Activated CD4-positive, alpha-beta T cell treated with anti-CD3 and anti-CD28 coated beads, Interleukin-2, amount 50 U/mL, for 1 hour (primary cell): ENCODE data around the gene PMF1.
A peak's percentile ranks its signal among the peaks of the same experiment; 100 is the strongest.

ENCODE experiments used
- DNase-seq: peaks from one replicate; pipeline ENCODE4 v3.0.0-alpha.2; 2020

PMF1 gene

DNA sequence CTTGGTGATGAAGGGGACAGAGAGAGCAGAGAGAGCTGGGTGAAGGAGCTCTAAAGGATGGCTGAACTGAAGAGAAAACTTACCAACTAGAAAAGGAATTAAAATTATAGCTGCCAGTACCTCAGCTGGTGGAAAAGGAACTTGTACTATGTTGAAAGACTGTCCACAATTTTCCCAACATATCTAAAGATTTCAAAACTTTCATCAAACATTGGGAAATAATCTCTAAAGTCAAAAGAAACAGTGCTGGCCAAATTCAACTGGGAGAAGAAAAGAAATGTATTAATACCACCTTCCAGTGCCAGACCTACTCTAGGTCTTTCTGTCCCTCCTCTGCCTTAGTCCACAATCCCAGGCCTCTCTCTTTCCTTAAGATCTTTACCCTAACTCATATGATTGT is 63.7 kb downstream of the PMF1 start:
- no peak for DNase-seq

DNA sequence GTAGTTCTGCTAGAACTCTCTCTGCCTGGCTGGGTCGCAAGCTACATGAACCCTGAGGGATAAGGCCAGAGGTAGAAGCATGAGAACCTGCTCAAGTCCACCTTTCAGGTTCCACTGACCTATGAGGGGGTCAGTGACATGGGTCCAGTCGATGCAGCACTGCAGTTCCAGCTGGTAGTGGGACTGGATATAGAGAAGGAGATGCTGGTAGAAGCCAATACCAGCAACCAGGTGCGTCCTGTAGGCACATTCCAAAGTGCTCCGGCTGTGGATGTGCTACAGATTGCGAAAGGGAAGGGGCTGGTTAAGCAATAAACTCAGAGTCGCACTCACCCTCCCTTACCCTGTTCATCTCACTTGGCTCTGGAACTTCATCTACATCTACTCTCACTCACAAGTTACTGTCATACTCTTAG is 64.2 kb downstream of the PMF1 start:
- DNase-seq: no peak

DNA sequence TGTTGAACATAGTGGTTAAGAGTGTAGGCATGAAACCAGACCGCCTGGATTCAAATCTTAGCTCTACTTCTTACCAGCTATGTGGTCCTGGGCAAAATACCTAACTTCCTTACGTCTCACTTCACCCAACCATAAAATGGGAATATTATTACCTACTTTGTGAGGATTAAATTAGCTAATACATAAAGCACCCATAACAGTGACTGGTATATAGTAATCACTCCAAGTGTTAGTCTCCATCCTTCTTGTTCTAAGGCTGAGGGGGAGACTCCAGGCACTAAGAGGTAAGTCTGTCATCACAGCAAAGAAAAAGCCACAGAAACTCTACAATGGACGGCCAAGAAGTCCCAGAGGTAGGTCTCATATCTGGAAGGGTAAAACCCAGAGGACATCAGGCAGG is 67.0 kb downstream of the PMF1 start:
- DNase-seq: no peak

DNA sequence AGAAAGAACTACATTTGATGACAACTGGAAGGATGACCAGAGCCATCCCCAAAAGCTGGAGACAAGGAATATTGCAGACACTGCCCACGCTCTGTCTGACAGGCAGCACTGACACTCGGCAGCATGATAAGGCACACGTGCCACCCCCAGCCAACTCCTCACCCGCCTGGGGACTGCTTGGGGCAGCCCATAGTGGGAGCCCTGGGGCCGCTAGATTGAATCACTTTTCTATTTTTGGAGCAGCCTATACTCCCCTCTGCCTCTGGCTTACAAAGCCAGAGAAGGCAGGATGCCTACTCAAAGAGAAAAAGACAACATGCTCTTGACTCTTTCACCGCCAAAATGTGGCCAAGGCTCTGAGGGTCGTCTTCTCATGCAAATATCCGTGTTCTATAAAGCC is 68.5 kb downstream of the PMF1 start:
- DNase-seq: no peak

DNA sequence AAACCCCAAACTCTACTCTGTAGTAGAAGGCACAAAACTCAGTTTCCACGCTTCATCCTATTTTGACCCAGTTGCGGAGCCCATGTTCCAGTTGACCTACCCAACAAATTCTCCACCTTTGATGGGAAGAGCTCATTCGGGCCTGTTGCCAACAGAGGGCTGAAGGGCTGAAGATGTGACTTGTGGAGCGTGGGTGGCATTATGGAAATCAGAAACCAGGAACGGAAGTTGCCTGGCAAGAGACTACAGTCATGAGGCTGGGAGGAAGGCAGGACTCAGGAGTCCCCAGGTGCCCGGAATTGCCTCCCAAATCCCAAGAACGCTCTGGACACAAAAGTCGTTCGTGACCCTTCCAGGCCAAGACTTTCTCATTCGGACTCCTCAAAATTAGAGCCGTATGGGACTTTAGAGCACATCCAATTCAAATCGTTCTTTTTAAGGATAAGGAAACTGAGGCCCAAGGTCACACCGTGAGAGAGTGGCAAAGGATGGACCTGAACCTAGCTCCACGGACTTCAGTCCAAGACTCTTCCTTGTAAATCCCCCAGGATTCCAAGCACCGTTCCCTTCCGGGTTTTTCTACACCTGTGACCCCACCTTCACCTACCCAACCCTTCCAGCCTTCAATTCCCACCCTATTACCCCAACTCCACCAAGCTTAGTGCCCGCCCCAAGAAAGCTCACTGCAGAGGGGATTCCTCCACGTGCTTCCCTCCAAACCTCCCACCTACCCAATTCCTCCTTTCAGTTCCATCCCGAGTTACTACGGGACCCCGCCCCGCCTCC is 69.1 kb downstream of the PMF1 start:
- DNase-seq: no peak

DNA sequence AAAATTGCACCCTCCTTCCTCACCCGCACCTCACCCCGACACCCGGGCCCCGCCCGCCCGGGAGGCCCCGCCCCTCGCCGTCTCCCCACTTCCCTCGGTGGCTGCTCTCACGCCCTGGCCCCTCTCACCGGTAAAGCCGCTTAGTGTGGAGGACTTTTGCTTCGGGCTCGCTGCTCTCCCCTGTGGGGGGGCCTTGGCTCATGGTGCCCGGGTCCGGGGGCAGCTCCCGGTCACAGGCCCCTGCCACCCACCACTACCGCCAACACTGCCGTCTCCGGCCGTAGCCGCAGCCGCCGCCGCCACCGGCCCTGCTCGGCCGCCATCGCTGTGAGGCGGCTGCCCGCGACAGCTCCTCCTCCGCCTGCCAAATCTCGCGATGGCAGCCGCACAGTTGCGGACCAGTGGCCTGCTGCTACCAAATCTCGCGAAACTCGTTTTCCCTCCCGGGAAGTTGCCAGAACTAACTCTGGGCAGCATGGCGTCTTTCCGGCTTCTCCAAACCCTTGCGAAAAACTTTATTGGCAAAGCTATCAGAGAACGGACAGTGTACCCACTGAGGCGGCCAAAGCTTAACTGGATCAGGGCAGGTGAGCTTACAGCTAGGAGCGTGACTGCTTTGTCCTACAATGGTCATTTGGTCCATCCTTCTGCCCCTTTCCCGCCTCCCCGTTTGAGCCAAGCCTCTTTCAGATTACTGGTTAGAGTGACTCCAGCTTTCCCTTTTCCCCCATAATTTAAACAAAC is 69.8 kb downstream of the PMF1 start, which contains the start of gene SMG5:
TSS of gene SMG5 (minus strand) at position 347 of the 744 bp plus-strand sequence. CDS start at position 202, 145 bp downstream.
- peak; percentile 94 for DNase-seq

DNA sequence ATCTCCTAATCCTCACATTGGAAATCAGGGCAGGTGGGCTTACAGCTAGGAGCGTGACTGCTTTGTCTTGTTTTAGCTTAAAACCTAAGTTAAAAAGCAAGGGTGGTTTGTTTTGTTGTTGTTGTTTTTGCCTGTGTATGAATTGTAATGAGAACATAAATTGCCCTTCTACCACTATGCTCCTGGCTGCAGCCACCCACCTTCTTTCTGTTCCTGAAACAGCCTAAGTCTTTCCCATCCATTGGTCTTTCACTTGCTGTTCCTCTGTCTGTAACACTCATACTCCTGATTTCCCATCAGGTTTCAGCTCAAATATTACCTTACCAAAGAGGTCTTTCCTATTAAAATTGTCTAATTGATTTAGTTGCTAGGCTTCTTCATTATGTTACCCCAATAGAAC is 70.7 kb downstream of the PMF1 start:
- DNase-seq: no peak

DNA sequence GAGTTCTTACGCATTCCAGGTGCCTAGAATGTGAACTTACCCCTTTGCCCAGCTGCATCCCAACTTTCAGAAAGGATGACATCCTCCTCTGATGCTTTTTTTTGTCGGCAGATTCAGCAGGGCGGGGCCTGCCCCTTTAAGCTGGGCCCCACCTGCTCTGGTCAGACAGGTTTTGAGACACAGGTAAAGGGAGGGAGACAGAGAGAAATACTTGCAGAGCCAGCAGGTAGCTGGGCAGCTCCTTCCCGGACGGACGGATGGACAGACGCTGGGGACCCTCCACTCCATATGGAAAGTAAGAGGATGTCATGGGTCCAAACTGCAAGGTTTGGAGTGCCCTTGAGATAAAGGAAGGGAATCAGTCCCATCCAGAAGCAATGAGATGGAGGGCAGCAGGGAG is 71.3 kb downstream of the PMF1 start, which contains the start of gene TMEM79:
TSS of gene TMEM79 (plus strand) at position 214 of the 400 bp plus-strand sequence. CDS start 902 bp downstream, outside the sequence.
- DNase-seq: no peak

DNA sequence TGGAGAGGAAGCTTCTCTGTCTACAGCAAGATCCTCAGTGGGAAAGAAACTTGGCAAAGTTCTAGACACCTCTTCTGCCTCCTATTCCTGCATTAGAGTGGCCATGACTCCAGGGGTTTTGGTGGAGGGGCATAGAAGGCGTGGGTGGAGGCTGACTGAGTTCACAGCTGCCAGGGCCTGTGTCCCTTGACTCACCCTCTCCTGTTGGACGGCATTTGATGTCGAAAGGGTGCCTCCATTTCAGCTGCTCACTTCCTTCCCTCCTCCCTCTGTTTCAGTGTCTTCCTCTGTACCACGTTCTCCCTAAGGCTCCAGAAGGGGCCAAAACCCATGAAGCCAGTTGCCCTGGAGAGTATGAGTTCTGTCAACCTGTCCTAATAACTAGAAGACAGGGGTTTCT is 72.0 kb downstream of the PMF1 start:
- DNase-seq: no peak

DNA sequence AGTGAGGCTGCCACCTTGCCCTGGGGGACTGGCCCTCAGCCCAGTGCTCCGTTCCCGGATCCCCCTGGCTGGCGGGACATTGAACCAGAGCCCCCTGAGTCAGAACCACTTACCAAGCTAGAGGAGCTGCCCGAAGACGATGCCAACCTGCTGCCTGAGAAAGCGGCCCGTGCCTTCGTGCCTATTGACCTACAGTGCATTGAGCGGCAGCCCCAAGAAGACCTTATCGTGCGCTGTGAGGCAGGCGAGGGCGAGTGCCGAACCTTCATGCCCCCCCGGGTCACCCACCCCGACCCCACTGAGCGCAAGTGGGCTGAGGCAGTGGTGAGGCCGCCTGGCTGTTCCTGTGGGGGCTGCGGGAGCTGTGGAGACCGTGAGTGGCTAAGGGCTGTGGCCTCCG is 72.6 kb downstream of the PMF1 start:
- DNase-seq: no peak

DNA sequence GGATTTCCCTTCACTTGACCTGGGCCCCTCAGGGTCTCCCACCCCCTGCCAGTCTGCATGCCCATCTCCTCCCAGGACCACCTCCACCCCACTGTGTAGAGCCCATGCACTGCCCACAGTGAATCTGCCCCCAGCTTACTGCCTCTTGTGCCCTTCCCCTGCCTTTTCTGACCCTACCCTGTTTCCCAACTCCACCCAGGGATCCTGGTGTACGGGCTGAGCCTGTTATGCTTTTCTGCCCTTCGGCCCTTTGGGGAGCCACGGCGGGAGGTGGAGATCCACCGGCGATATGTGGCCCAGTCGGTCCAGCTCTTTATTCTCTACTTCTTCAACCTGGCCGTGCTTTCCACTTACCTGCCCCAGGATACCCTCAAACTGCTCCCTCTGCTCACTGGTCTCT is 73.3 kb downstream of the PMF1 start:
- DNase-seq: no peak
